Measurements from ENCODE around the gene CDCA7.

DNA sequence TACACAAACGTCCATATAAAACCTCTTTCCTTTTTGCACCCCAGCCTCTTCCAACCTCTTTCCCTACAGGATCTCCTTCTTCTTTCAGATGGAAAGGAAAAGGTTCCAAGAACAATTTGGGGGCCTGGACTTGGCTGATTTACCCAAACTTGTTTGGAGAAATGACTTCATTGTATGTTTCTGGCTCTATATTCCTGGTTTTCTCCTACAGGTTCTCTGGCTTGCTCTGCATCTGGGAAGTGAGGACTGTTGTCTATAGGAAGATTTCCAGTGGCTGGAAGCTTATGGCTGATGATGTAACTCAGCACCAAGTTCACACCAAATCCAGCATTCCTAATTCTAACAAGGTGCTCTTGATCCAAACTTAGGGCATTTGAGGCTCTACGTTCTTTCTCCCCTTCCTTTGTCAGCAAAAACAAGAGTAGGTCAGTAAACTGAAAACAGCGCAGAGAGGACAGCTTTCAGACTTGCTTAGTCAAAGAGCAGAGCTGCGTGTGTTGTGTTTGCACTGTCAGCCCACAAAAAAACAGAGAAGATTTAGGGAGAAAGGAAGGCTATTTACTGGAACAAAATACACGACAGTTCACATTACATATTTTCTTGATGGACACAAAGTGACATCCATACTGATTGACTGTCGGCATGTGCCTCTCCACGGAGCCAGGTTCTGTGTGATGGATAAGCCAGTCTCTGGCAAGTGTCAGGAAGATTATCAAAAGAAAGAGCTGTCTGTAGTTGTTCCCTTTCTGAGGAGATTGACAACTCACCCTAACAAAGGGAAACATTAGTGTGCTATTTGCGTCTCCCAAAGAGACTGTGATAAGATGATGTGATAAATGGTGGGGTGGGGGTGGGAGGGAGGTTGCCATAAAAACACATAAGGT lies 39.7 kb downstream of the CDCA7 start:
- no peak for TF ChIP-seq AGO2 (optimal IDR thresholded peaks at IDR 0.05; ENCODE audit: low read depth, low read length)
- TF ChIP-seq ASH2L (IDR thresholded peaks at IDR 0.05; ENCODE audit: insufficient read length, low read depth, low read length): no peak
- no peak for TF ChIP-seq ATRX (CRISPR knock-in tag; IDR thresholded peaks at IDR 0.05; ENCODE audit: borderline replicate concordance)
- TF ChIP-seq ELF1 (CRISPR knock-in tag; IDR thresholded peaks at IDR 0.05): no peak
- TF ChIP-seq, protein P1, sequence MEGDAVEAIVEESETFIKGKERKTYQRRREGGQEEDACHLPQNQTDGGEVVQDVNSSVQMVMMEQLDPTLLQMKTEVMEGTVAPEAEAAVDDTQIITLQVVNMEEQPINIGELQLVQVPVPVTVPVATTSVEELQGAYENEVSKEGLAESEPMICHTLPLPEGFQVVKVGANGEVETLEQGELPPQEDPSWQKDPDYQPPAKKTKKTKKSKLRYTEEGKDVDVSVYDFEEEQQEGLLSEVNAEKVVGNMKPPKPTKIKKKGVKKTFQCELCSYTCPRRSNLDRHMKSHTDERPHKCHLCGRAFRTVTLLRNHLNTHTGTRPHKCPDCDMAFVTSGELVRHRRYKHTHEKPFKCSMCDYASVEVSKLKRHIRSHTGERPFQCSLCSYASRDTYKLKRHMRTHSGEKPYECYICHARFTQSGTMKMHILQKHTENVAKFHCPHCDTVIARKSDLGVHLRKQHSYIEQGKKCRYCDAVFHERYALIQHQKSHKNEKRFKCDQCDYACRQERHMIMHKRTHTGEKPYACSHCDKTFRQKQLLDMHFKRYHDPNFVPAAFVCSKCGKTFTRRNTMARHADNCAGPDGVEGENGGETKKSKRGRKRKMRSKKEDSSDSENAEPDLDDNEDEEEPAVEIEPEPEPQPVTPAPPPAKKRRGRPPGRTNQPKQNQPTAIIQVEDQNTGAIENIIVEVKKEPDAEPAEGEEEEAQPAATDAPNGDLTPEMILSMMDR (CRISPR knock-in tag; IDR thresholded peaks at IDR 0.05): no peak

All from HepG2 (cell line).